Measurements from ENCODE around the gene BCOR.

Gene BCOR

DNA sequence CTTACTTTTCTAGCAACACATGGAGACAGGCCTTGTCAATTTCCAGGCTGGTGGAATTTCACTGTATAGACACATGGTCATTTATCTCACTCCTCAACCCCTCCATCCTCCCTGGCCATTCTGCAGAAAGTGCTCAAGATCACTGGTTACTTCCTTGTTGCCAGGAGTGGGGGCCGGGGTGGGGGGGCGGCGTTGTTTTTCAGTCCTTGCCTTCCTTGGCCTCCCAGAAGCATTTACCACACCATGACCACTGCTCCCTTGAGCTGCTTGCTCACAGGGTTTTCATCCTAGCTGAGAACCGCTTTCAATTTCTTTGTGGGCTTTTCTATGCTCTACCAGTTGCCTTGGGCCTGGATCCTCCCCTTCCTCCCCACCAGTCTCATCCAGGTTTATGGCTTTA is 14.1 kb upstream of the BCOR start:
- DNase-seq = no peak

DNA sequence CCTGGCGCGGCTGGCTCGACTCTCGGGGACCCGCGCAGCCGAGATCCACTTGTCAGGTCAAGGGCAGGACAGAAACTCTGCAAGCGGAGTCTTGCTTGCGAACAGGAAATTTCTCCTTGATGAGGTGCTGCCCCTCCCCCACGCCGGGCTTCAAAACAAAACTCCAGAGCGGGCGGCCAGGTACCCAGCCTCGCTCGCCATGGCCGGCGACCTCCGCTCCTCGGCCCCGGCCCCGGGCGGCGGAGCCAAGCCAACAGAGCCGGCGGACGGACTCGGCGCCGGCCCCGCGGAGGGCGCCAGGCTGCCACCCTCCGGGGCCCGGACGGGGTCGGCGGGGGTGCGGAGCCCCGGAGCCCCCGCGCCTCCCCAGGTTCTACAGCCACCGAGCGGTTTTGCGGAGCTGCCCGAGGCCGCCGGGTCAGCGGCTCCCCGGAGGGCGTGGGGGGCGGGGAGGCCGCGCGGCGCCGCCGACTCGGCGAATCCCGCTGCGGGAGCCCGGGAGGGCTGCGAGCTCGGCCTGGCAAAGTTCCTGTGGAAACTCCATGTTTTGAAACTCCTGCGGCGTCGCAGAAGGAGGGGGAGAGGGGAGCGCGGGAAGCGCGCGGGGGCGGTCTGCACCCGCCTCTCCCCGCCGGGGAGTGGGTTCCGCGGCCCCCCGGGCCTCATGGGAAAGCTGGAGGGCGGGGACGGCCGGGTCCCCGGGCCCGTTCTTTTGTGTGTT is 11.7 kb upstream of the BCOR start:
- no peak for DNase-seq

DNA sequence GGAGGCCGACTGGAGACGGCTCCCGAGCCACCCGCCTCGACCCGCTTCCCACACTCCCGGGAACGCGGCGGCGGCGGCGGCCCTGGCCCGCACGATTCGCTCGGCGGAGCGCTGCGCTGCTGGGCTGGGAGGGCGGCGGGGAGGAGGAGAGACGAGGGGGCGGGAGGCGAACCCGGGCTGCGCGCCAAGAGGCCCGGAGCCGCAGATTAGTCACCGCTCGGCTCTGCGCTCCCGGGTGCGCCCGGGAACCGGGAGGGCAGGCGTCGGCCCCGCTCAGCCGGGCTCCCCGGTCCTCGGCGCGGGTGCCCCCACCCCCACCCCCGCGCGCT is 11.2 kb upstream of the BCOR start:
- no peak for DNase-seq

- DNase-seq = no peak
These were observed 10.6 kb upstream of the BCOR start for GRCh38 chrX:40108162-40108958.

DNA sequence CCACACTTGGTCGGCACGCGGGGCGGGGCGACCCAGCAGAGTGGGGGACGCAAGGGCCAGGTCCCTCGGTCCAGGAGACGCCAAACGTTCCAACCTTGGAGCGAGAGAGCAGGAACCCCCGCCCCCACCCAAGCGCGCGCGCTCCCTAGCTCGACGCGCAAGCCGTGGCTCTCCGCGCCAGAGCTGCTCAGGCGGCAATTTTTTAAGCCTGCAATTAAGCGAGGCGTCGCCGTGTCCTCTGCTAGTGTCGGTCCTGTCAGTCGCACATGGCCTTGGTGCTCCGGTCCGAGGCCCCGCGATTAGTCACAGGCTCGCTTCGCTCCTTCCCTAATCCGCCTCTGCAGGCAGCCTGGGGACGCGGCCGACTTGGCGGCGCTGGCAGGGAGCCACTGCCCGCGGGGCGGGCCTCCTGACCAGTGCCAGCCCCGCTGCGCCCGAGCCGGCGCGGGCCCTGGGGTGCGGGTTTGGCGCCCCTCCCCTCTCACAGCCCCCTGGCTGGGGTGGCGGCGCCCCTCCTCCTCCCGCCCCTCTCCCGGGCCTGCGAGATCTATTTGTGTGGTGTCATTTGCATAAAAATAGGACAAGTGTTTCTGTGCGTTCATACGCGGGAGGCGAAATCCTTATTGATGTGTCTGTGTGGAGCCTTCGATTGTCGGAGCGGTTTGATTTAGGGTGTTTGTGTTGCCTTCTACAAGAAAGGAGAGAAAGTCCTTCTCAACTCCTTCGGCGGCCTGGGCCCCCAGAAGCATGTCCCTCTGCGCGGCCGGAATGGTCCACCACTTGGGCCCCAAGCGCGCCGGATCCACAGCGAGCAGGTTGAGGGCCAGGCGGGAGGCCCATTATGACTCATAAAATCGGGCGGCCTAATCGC is 9.8 kb upstream of the BCOR start:
- DNase-seq = no peak

GRCh38 chrX:40106676-40107290 is 9.0 kb upstream of the BCOR start:
- DNase-seq = no peak

DNA sequence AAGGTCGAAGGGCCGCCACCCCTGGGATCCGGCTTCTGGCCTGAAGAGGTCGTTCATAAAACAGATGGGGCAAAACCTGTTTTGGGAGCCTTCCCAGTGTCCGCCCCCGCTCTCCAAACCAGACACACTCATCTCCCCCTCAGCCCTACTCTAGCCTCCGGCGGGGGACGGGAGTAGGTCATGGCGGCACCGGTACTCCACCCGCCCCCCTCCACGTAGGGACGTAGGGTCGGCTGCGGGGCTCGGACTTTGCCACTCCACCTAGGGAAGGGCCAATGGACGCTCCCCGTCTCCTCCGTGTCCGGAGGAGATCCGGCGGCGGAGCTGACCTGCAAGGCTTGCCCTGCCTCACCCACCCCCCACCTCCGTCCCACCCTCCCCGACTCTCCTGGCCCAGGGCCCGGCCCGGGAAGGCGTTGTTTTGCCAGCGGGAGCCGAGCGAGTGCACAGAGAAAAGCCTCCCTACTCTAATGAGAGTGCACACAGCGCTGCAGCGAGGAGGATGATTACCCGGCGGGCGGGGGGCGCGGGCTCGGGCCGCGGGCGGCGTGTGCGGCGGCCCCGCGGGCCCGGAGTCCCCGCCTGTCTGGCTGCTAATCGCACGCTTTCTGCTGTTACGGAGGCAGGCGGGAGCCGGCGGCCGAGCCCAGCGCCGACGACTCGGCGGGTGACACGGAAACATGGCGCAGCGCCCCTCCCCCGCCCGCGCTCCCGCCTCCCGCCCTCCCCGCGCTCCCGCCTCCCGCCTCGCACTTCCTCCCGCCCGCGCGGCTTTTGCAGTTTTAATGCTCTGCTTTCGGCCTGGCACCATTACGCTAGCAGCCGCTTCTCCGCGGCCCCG is 8.3 kb upstream of the BCOR start:
- DNase-seq = no peak

- DNase-seq = no peak
These were observed 7.5 kb upstream of the BCOR start for GRCh38 chrX:40104985-40105834.

- DNase-seq = no peak
These were observed 6.8 kb upstream of the BCOR start for GRCh38 chrX:40104630-40104984.

GRCh38 chrX:40103565-40104323 is 6.0 kb upstream of the BCOR start:
- no peak for DNase-seq

DNA sequence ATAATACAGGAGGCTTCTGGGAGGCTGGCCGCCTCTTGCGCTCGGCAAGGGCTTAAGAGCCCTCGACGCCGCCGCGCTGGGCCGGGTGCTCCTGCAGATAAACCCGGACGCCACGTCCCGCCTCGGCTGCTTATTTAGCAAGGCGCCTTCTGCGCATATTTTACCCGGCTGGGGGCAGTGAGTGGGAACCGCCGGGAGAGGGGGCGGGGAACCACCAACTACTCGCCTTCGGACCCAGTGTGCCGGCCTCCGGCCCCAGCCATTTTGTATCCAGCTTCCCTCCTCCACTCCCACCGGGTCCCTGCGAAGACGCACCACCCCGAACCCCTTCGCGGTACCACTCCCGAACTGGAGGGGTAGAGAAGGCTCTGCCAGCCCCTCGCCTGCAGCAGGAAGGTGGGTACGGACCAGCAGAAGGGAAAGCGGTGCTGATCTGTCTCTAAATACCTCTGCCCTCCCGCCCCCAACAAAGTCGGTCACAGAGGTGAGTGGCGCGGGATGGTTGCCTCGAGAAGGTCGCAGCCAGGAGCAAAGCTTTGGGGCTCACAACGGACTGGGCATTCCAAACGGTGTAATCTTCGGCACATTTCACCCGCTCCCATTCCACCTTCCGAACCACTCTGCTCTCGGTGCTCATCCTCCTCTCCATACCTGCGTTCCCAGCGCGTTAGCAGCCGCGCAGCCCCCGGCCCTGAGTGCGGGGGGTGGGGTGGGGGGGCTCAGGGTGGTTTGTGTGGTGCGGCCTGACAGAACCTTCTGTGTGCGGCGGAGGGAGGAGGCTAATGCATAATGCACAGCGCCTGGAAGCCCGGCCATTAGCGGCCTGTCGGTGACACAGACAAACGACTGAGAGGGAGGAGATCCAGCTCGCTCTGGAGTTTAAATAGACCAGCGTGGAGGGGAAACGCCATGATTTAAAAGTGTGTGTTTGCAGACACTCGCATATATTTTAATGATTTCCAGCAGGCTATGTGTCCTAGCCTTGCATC is 4.9 kb upstream of the BCOR start:
- no peak for DNase-seq

DNA sequence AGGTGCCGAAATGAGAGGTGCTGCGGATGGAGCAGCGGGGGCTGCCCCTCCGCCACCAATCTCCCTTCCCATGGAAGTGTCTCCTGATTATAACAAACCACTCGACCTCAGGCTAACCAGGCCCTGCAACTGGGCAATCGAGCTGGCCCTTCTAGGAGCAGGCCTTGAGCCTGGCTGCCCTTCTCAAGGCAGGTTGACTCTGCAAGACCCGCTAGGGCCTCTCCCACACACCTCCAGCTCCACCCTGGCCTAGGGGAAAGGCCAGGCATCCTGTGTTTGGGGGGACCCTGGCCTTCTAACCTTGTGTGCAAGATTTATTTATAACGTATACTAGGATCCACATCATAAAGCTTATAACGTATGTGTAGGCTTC is 3.7 kb upstream of the BCOR start:
- no peak for DNase-seq

DNA sequence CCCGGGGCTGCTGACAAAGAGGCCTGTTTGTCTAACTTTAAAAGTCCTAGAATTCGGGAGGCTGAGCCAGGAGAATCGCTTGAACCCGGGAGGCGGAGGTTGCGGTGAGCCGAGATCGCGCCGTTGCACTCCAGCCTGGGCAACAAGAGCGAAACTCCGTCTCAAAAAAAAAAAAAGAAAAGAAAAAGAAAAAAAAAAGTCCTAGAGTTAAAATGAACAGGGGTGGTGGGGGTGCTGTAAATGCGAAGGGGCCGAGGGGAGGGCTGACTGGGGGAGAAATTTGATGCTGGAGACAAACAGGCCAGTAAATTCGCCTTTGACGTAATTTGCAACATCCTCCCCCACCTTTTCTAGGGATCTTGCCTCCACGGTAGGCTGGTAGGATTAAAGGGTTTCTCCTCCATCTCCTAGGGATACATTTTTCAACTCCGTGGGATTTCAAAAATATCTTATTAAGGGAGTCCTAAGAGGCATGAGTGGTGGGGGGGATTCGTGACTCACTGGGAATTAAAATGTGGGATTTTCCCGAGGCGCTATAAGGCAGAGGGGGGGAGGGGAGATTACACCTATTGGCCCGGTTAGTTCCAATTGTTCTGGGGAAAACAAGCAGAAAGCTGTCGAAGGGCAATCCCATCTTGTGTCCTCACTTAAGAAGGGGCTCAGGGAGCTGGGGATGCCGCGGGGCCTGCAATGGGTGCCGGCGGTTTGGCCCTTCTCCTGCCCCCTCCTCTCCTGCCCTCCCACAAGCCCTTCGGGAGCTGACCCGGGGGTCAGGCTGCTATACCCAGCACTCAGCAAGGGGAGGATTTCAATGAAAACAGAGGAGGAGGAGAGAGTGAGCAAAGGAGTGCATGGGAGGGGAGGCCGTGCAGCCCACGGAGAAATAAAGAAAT is 3.0 kb upstream of the BCOR start:
- DNase-seq = no peak

GRCh38 chrX:40100141-40100536 is 2.4 kb upstream of the BCOR start:
- DNase-seq = no peak

DNA sequence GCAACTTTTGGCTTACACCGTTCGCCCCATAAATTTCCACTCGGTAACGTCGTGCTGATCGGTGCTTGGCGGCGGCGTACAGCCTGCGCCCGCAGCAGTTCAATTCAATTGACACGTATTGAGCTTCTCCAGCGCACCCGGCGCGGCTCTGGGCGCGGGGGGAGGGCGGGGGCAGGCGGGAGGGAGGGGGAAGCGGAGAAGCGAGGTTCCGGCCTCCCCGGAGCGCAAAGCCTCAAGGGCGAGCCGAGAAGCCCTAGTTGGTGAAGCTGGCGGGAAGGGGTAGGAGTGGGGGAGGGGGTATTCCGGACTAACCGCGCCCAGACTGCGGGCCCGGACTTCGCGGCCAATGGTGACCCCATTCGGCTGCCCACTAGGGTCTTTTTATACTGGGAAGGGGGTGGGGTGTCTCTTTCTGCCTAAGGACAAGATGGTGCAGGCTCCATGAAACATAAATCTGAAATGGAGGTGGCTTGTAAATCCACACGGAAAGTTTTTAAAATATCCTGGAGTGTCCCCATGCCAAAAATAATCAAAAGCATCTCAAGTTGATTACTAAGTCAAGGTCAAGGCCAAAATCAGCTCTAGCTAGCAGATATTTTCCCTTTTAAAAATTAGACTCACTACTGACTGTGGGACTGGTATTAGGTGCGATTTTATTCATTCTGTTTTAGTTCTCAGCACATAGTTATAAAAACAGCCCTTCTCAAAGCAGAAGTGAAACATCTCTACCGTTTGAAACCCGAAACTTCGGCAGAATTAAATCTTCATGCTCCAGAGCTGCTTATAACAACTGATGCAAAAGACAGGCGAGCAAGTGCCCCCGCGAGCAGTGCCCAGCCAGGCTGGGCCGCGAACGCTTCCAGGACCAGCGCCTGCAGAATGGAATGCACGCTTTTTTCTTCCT is 1.5 kb upstream of the BCOR start:
- no peak for DNase-seq

DNA sequence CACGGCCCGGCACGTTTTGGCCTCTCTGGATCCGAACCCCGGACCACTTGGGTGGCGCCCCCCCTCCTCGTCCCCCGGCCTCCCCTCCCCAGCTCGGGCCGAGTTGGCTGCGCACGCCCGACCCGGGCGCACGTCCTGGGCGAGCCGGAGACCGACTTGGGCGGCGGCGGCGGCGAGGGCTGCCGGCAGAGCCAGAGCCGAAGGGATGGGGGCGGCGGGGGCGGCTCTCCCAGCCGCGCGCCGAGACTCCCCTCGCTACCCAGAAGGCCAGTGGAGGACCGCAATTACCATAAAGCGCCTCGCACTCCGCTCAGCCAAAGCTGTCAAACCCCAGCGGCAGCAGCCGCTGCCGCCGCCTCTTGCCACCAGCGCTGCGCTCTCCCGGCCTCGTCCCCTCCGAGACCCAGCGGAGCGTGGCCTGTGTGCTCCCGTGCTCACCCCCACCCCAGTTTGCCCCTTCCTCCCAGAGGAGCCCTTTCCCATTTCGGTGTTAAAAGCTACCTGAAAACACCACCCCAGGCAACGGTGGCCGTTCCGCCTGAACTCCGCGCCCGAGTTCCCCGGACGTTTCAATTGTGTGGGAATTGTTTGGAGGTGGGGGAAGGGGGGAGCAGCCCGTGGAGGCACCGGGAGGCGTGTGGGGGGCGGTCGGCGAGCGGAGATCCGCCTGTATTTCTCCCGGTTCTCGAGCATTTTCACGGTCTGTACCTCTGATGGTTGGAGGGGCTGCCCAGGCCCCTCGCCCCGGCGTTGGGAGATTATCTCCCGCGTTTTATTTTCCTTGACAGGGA is 701 bp upstream of the BCOR start:
- DNase-seq = no peak
